AG04450 (cell line): ENCODE data around the gene IRF2. TPM values are rescaled to one million over a fixed set of nuclear protein-coding genes. Genes with fewer than 3 reads are reported as not detected.

Source experiments
- CTCF ChIA-PET: fragments of 300-600, 350-600 bp; formaldehyde crosslinking; extraction: SDS; loops from one replicate; lab custom pipeline; 2022; ENCODE audit warnings: antibody characterized with exemption, inconsistent platforms; lab: Charles Lee
- POLR2A ChIA-PET: fragments of 350-600 bp; formaldehyde crosslinking; extraction: SDS; loops from one replicate; lab custom pipeline; 2021; ENCODE audit warnings: antibody characterized with exemption, inconsistent platforms; lab: Yijun Ruan, JAX
- DNase-seq: peaks from one replicate; pipeline ENCODE4 v3.0.0-alpha.2; 2011; ENCODE audit warnings: low read depth, low spot score
- H3K27ac ChIP-seq: one replicate; pipeline ENCODE4 v1.5.1; 2012; ENCODE audit warnings: low read depth, low read length, control low read depth
- H3K27me3 ChIP-seq: one replicate; pipeline ENCODE4 v1.6.0; 2012; ENCODE audit warnings: low read length; ENCODE audit not compliant: control insufficient read depth, insufficient read depth
- H3K4me3 ChIP-seq: 2 replicates; pipeline ENCODE4 v1.5.1; 2011; ENCODE audit warnings: mild to moderate bottlenecking, low read depth, low read length, control low read depth
- H3K9me3 ChIP-seq: 2 replicates; pipeline ENCODE4 v1.5.1; 2012; ENCODE audit warnings: low read length; ENCODE audit not compliant: control insufficient read depth, insufficient read depth
- CTCF ChIP-seq: IDR thresholded peaks from 2 replicates; pipeline ENCODE4 v1.5.1; 2011; ENCODE audit warnings: low read depth, low read length, control low read depth, inconsistent platforms
- polyA plus RNA-seq: library from polyadenylated mRNA; depleted of rRNA; stranded (reverse); fragments of >200 nt; gene quantifications from 2 replicates; pipeline ENCODE4 v1.2.3, GENCODE V29; 2011

IRF2 gene
- polyA plus RNA-seq, 1 experiment, result 39.2 TPM

DNA sequence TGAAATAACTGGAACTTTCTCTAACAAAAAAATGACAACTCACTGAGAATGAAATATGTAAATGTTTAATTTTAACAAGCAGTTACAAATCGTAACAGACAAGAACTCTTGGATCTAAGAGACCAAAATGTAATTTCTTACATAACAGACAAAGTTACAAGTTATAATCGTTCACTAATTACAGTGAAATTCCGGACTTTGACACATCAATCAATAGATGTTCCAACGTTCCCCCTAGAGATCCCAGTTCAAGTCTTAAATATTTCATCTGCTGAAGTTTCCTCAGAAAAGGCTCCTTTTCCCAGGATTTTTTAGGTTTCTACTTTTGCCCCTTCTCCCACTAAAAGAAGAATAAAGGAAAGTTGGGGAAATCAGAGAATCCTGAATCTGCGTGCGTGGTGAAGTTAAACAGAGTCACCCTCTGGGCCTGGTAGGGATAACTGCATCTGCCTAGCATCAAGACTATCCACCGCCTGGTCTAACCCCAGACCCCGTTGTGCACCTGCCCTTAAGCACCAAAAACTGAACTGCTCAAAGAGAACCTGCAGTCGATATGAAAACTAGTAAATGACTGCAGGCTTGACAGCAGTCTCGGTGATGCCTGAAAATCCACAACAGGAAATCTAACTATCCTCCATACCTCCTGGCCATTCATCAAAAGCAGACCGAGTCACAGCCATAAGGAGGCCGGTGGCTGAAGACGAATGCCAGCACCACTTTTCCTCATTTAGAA lies 2.3 kb downstream of the IRF2 start:
- TF ChIP-seq CTCF, result 0 out of 2 replicates have a peak, but pooled peaks have one; percentile 8
- CTCF ChIA-PET, result no interaction called here
- DNase-seq, result no peak
- no peaks in the 10 kb centered on the region for H3K27me3 ChIP-seq
- POLR2A ChIA-PET, result no interaction called here
- H3K27ac ChIP-seq, result peak overlapping the region; percentile 61
- H3K9me3 ChIP-seq, result no peaks in the 10 kb centered on the region
- H3K4me3 ChIP-seq, result peak overlapping the region; percentile 95

DNA sequence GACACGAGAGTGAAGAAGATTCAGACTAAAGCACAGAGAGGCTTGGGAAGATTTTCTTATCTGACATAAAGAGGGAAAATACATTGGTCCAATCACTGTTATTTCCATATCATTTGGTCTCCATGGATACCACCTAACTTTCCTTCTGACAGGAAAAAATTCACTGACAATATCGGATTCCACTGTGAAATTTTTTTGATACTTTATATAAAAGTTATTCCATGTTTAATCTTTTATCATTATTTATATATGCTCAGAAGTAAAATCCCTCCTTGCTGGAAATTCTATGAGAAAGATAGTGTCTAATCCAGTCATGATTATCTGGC lies 3.6 kb downstream of the IRF2 start:
- ChIA-PET POLR2A (no interaction called here), CTCF (no interaction called here)
- TF ChIP-seq CTCF, result no peak
- no peak overlapping the region for H3K27ac ChIP-seq
- no peaks in the 10 kb centered on the region for H3K9me3 ChIP-seq
- no peaks in the 10 kb centered on the region for H3K27me3 ChIP-seq
- H3K4me3 ChIP-seq, result no peak overlapping the region
- DNase-seq, result no peak

DNA sequence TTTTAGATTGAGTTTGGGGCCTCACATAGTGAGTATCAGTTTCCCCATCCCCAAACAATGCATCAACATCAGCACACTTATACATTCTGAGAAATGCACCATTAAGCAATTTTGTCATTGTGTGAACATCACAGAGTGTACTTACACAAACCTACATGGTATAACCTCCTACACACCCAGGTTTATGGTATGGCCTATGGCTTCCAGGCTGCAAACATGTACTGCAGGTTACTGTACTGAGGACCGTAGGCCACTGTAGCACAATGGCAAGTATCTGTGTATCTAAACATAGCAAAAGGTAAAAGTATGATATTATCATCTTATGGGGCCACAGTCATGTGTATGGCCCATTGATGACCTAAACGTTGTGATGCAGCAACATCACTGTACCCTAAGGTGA lies 7.7 kb downstream of the IRF2 start:
- ChIA-PET POLR2A (no interaction called here), CTCF (interaction anchor here (1.1 kb wide), 1 partner anchor 203 kb away, joined by 3 read pairs; no protein-coding TSS in a partner anchor)
- no peak for TF ChIP-seq CTCF

GRCh38 chr4:184464759-184465454 lies 9.4 kb downstream of the IRF2 start:
- ChIA-PET POLR2A (no interaction called here), CTCF (no interaction called here)
- H3K27me3 ChIP-seq, result no peaks in the 10 kb centered on the region
- no peak for TF ChIP-seq CTCF
- no peak for DNase-seq
- H3K27ac ChIP-seq, result no peak overlapping the region
- no peak overlapping the region for H3K4me3 ChIP-seq
- no peaks in the 10 kb centered on the region for H3K9me3 ChIP-seq

More for the DNA sequence above, 7.7 kb downstream of the IRF2 start:
- Histone ChIP-seq H3K27me3 (no peaks in the 10 kb centered on the region), H3K27ac (no peak overlapping the region), H3K9me3 (no peaks in the 10 kb centered on the region), H3K4me3 (no peak overlapping the region)
- DNase-seq, result no peak

- H3K27ac ChIP-seq, result no peak overlapping the region
- H3K27me3 ChIP-seq, result no peaks in the 10 kb centered on the region
- no peak for TF ChIP-seq CTCF
- DNase-seq, result no peak
- H3K9me3 ChIP-seq, result no peaks in the 10 kb centered on the region
- CTCF ChIA-PET, result no interaction called here
- H3K4me3 ChIP-seq, result no peak overlapping the region
- POLR2A ChIA-PET, result no interaction called here
Observed at GRCh38 chr4:184463856-184464255, 10.5 kb downstream of the IRF2 start.
